Liver (tissue), 9 donors: Measurements from ENCODE around the gene ZNF341. TPM values are rescaled to one million over a fixed set of nuclear protein-coding genes. Genes with fewer than 3 reads are reported as not detected.

ENCODE experiments used
- DNase-seq: peaks from one replicate; pipeline ENCODE4 v3.0.0-alpha.2; 2017; ENCODE audit warnings: low spot score
- H3K27ac ChIP-seq, 2 donors: one replicate each; pipeline ENCODE4 v1.7.0; 2013; ENCODE audit warnings: inconsistent platforms in 2 of 2, low read length in 2 of 2, control low read depth in 1 of 2, low read depth in 1 of 2, mild to moderate bottlenecking in 1 of 2
- H3K27me3 ChIP-seq, 4 donors: one replicate each; pipeline versions ENCODE4 v1.6.1 to v1.7.0; 2013; ENCODE audit warnings: low read length in 3 of 4, inconsistent platforms in 1 of 4, mild to moderate bottlenecking in 1 of 4, moderate library complexity in 1 of 4; ENCODE audit not compliant: control insufficient read depth in 4 of 4, insufficient read depth in 4 of 4
- H3K36me3 ChIP-seq, 4 donors: one replicate each; pipeline versions ENCODE4 v1.6.1 to v1.7.0; 2013; ENCODE audit warnings: low read length in 3 of 4, mild to moderate bottlenecking in 3 of 4, low read depth in 1 of 4, moderate library complexity in 1 of 4; ENCODE audit not compliant: control insufficient read depth in 4 of 4, insufficient read depth in 3 of 4
- H3K4me1 ChIP-seq, 4 donors: one replicate each; pipeline versions ENCODE4 v1.6.1 to v1.7.0; 2013; ENCODE audit warnings: low read length in 3 of 4, mild to moderate bottlenecking in 3 of 4, moderate library complexity in 1 of 4; ENCODE audit not compliant: control insufficient read depth in 4 of 4, insufficient read depth in 4 of 4
- H3K4me3 ChIP-seq, 3 donors: one replicate each; pipeline versions ENCODE4 v1.6.1 to v1.7.0; 2013; ENCODE audit warnings: low read length in 3 of 3, control low read depth in 1 of 3, low read depth in 1 of 3, mild to moderate bottlenecking in 1 of 3
- H3K9ac ChIP-seq, 2 donors: one replicate each; pipeline ENCODE4 v1.7.0; 2013; ENCODE audit warnings: low read length in 2 of 2, mild to moderate bottlenecking in 2 of 2, moderate library complexity in 2 of 2, control low read depth in 1 of 2, low read depth in 1 of 2
- H3K9me3 ChIP-seq, 4 donors: one replicate each; pipeline versions ENCODE4 v1.6.1 to v1.7.0; 2013; ENCODE audit warnings: low read length in 3 of 4; ENCODE audit not compliant: control insufficient read depth in 4 of 4
- EGR1 ChIP-seq, 2 donors: IDR thresholded peaks; 2 replicates each; pipeline ENCODE4 v1.6.1; 2016 to 2018; ENCODE audit warnings: antibody characterized with exemption in 2 of 2, low read depth in 2 of 2
- FOXA1 ChIP-seq: IDR thresholded peaks from 2 replicates; pipeline ENCODE4 v1.6.1; 2016; ENCODE audit warnings: antibody characterized with exemption
- GABPA ChIP-seq, 2 donors: IDR thresholded peaks in 1 of 2; conservative IDR thresholded peaks in 1 of 2; 2 replicates each; pipeline ENCODE4 v1.6.1; 2016; ENCODE audit warnings: antibody characterized with exemption in 2 of 2, mild to moderate bottlenecking in 1 of 2, moderate library complexity in 1 of 2
- HNF4A ChIP-seq, 2 donors: conservative IDR thresholded peaks; 2 replicates each; pipeline ENCODE4 v1.6.1; 2016; ENCODE audit warnings: antibody characterized with exemption in 2 of 2, mild to moderate bottlenecking in 2 of 2
- JUND ChIP-seq, 2 donors: IDR thresholded peaks; 2 replicates each; pipeline ENCODE4 v1.6.1; 2016; ENCODE audit warnings: antibody characterized with exemption in 2 of 2
- NR2F2 ChIP-seq: IDR thresholded peaks from 2 replicates; pipeline ENCODE4 v1.6.1; 2016; ENCODE audit warnings: antibody characterized with exemption
- RAD21 ChIP-seq, 2 donors: IDR thresholded peaks; 2 replicates each; pipeline ENCODE4 v1.6.1; 2016; ENCODE audit warnings: antibody characterized with exemption in 2 of 2, mild to moderate bottlenecking in 2 of 2
- RXRA ChIP-seq, 2 donors: IDR thresholded peaks; 2 replicates each; pipeline ENCODE4 v1.6.1; 2017 to 2018; ENCODE audit warnings: antibody characterized with exemption in 2 of 2, mild to moderate bottlenecking in 1 of 2
- SP1 ChIP-seq: IDR thresholded peaks from 2 replicates; pipeline ENCODE4 v1.6.1; 2018; ENCODE audit warnings: antibody characterized with exemption, mild to moderate bottlenecking
- TAF1 ChIP-seq: conservative IDR thresholded peaks from 2 replicates; pipeline ENCODE4 v1.6.1; 2016; ENCODE audit warnings: antibody characterized with exemption, mild to moderate bottlenecking
- YY1 ChIP-seq: IDR thresholded peaks from 2 replicates; pipeline ENCODE4 v1.6.1; 2016; ENCODE audit warnings: antibody characterized with exemption, mild to moderate bottlenecking
- WGBS: extraction: QIAGEN DNeasy Blood & Tissue Kit; methylation state at CpG from one replicate; pipeline ENCODE4 v1.1.7; 2013; 5-methylcytosine and 5-hydroxymethylcytosine counted together
- polyA plus RNA-seq, 2 donors: library from polyadenylated mRNA; stranded (reverse) in 1 of 2; unstranded in 1 of 2; fragments of 200-250 nt in 1 of 2; fragments of >200 nt in 1 of 2; fragmentation: Nextera tagmentation in 1 of 2; extraction: Ambion mirVana in 1 of 2; gene quantifications; one replicate each; pipeline versions ENCODE4 v1.2.1 to v1.2.3, GENCODE V29; 2013 to 2015
- total RNA-seq, 2 donors: library from RNA; depleted of rRNA; stranded (reverse); fragments of >200 nt; gene quantifications; one replicate each; pipeline ENCODE4 v1.2.3, GENCODE V29; 2014
- TF ChIP-seq, protein P1 (sequence below): fragments of 150-350 bp; IDR thresholded peaks from 2 replicates; pipeline ENCODE4 v1.5.1; 2017; ENCODE audit warnings: improper control_type of control experiment, low read depth, low read length; ENCODE audit not compliant: missing input control
- TF ChIP-seq, protein P2 (sequence below): IDR thresholded peaks from 2 replicates; pipeline ENCODE4 v1.6.1; 2016; ENCODE audit warnings: antibody characterized with exemption, mild to moderate bottlenecking
- TF ChIP-seq, protein P3 (sequence below): IDR thresholded peaks from 2 replicates; pipeline ENCODE4 v1.6.1; 2016; ENCODE audit warnings: antibody characterized with exemption
- TF ChIP-seq, protein P4 (sequence below): IDR thresholded peaks from 2 replicates; pipeline ENCODE4 v1.6.1; 2016; ENCODE audit warnings: antibody characterized with exemption
- donor health status: healthy.
- donor health status: healthy.
- donor health status: healthy.
- donor health status: healthy.
- donor health status: healthy.

Gene ZNF341
- total and polyA plus RNA-seq, 4 donors = 0.69 to 1.1 (median 0.82) TPM

DNA sequence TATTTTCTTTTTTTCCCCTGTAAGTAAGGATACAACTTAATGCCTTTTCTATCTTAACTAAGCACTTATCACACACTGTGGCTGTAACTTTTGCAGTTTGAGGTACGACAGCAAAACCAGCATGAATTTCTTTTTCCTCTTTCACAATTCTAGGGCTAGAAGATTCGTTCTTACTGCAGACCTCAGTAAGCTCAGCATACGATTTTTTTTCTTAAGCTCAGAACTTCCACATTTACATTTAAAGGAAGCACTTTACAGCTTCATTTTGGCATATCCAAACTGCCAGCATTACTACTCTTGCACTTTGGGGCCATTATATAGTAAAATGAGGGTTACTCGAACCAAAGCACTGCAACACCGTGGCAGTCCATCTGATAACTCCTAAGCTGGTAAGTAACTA, 78.5 kb downstream of the ZNF341 start (continued):
- TF ChIP-seq, protein P1, sequence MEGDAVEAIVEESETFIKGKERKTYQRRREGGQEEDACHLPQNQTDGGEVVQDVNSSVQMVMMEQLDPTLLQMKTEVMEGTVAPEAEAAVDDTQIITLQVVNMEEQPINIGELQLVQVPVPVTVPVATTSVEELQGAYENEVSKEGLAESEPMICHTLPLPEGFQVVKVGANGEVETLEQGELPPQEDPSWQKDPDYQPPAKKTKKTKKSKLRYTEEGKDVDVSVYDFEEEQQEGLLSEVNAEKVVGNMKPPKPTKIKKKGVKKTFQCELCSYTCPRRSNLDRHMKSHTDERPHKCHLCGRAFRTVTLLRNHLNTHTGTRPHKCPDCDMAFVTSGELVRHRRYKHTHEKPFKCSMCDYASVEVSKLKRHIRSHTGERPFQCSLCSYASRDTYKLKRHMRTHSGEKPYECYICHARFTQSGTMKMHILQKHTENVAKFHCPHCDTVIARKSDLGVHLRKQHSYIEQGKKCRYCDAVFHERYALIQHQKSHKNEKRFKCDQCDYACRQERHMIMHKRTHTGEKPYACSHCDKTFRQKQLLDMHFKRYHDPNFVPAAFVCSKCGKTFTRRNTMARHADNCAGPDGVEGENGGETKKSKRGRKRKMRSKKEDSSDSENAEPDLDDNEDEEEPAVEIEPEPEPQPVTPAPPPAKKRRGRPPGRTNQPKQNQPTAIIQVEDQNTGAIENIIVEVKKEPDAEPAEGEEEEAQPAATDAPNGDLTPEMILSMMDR = no peak
- TF ChIP-seq SP1 (no peak), TAF1 (no peak)

DNA sequence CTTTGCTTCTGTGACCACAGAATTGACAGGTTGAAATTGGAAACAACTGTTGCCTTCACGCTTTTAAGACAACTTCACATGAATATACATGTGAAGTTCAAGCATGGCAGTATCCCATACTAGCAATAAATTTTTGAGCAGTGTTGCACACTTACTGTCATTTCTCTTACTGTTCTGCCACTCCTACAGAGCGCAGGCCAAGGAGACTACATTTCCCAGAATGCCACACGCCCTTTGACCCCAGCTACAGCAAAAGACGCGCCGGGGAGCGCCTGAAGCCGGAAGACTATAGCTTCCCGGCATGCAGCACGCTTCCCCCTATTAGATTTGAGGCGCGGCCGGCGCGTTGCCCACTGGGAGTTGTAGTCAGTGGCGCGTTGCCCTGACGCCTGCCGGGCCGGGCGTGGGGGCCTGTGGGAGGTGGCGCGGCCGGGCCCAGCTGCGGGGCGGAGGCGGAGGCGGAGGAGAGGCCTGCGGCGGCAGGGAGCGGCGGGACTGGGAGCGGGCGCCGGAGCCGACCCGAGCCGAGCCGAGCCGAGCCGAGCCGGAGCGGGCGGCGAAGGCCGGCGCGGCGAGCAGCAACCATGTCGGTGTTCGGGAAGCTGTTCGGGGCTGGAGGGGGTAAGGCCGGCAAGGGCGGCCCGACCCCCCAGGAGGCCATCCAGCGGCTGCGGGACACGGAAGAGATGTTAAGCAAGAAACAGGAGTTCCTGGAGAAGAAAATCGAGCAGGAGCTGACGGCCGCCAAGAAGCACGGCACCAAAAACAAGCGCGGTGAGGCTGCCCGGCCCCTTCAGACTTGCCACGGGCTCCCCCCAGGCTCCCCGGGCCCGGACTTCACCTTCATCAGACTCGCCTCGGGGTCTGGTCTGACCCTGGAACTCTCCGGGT, 79.3 kb downstream of the ZNF341 start, which contains the start of gene CHMP4B:
CHMP4B (plus strand) TSS at position 464 of the 891 bp plus-strand sequence; CDS start at position 585, 121 bp downstream.
- peaks cover 12 to 33% (median 25%) of the 10 kb centered on the region in 4 donors for H3K4me1 ChIP-seq
- TF ChIP-seq GABPA (IDR thresholded peaks at IDR 0.05 in 1 of 2, conservative IDR thresholded peaks at IDR 0.05 in 1 of 2) (peak; percentile 57 to 89), TAF1 (no peak), RAD21 (IDR thresholded peaks at IDR 0.05) (peak in 1 of 2 donors; percentile 20), FOXA1 (no peak), JUND (IDR thresholded peaks at IDR 0.05) (no peak), RXRA (IDR thresholded peaks at IDR 0.05) (peak; percentile 40 to 42), SP1 (peak; percentile 66), NR2F2 (peak; percentile 87), HNF4A (conservative IDR thresholded peaks at IDR 0.05) (peak; percentile 38 to 49), YY1 (peak; percentile 72), EGR1 (IDR thresholded peaks at IDR 0.05; ENCODE audit: low read depth in 2 of 2) (peak in 1 of 2 donors; percentile 34)
- TF ChIP-seq, protein P2, sequence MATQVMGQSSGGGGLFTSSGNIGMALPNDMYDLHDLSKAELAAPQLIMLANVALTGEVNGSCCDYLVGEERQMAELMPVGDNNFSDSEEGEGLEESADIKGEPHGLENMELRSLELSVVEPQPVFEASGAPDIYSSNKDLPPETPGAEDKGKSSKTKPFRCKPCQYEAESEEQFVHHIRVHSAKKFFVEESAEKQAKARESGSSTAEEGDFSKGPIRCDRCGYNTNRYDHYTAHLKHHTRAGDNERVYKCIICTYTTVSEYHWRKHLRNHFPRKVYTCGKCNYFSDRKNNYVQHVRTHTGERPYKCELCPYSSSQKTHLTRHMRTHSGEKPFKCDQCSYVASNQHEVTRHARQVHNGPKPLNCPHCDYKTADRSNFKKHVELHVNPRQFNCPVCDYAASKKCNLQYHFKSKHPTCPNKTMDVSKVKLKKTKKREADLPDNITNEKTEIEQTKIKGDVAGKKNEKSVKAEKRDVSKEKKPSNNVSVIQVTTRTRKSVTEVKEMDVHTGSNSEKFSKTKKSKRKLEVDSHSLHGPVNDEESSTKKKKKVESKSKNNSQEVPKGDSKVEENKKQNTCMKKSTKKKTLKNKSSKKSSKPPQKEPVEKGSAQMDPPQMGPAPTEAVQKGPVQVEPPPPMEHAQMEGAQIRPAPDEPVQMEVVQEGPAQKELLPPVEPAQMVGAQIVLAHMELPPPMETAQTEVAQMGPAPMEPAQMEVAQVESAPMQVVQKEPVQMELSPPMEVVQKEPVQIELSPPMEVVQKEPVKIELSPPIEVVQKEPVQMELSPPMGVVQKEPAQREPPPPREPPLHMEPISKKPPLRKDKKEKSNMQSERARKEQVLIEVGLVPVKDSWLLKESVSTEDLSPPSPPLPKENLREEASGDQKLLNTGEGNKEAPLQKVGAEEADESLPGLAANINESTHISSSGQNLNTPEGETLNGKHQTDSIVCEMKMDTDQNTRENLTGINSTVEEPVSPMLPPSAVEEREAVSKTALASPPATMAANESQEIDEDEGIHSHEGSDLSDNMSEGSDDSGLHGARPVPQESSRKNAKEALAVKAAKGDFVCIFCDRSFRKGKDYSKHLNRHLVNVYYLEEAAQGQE = no peak
- TF ChIP-seq, protein P3, sequence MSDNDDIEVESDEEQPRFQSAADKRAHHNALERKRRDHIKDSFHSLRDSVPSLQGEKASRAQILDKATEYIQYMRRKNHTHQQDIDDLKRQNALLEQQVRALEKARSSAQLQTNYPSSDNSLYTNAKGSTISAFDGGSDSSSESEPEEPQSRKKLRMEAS = peak; percentile 81
- TF ChIP-seq, protein P1 = no peak
- TF ChIP-seq, protein P4, sequence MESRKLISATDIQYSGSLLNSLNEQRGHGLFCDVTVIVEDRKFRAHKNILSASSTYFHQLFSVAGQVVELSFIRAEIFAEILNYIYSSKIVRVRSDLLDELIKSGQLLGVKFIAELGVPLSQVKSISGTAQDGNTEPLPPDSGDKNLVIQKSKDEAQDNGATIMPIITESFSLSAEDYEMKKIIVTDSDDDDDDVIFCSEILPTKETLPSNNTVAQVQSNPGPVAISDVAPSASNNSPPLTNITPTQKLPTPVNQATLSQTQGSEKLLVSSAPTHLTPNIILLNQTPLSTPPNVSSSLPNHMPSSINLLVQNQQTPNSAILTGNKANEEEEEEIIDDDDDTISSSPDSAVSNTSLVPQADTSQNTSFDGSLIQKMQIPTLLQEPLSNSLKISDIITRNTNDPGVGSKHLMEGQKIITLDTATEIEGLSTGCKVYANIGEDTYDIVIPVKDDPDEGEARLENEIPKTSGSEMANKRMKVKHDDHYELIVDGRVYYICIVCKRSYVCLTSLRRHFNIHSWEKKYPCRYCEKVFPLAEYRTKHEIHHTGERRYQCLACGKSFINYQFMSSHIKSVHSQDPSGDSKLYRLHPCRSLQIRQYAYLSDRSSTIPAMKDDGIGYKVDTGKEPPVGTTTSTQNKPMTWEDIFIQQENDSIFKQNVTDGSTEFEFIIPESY = peak; percentile 68
- DNase-seq = peak; percentile 98
- under 1% methylated on average over 71 of the region's 71 CpGs for WGBS
- H3K9me3 ChIP-seq = no peaks in the 10 kb centered on the region
- H3K36me3 ChIP-seq = no peaks in the 10 kb centered on the region
- H3K9ac ChIP-seq = peak within 1 kb of the TSS; percentile 95 to 100
- no peaks in the 10 kb centered on the region for H3K27me3 ChIP-seq
- peak within 1 kb of the TSS; percentile 84 to 97 (median 94) for H3K4me3 ChIP-seq
- H3K27ac ChIP-seq = peak within 1 kb of the TSS; percentile 93 to 100
